ENCODE results near the gene SLC9A3.

SLC9A3 gene

GRCh38 chr5:442335-443238 is 81.7 kb downstream of the SLC9A3 start, which contains the start of gene EXOC3:
Gene EXOC3 (plus strand): TSS chr5:443176. CDS start chr5:446206, 3,030 bp downstream.
- peak within 1 kb of the TSS; percentile 16 for H3K18ac ChIP-seq (ENCODE audit: low read length)
- H3K56ac ChIP-seq (ENCODE audit: low read length): peak within 1 kb of the TSS; percentile 96
- H3K79me2 ChIP-seq (ENCODE audit: control insufficient read depth, insufficient read depth, low read length): peaks cover 5% of the 10 kb centered on the region
- H4K5ac ChIP-seq (ENCODE audit: low read length): no peak within 1 kb of the TSS
- peak within 1 kb of the TSS; percentile 97 for H3K4me2 ChIP-seq (ENCODE audit: low read length)
- H2BK5ac ChIP-seq (ENCODE audit: low read length): no peak within 1 kb of the TSS
- no peaks in the 10 kb centered on the region for H3K27me3 ChIP-seq (ENCODE audit: insufficient read depth, low read length, poor library complexity)
- peak within 1 kb of the TSS; percentile 88 for H3K4me3 ChIP-seq (ENCODE audit: low read length)
- peaks cover 7% of the 10 kb centered on the region for H3K79me1 ChIP-seq (ENCODE audit: low read length)
- WGBS (ENCODE audit: extremely low coverage, insufficient coverage, low lambda C conversion rate): no CpG with 5 or more reads among the region's 73 CpGs
- no peak within 1 kb of the TSS for H2AK5ac ChIP-seq (ENCODE audit: low read length)
- no peak within 1 kb of the TSS for H3K4ac ChIP-seq (ENCODE audit: low read depth, low read length)
- H3K23ac ChIP-seq (ENCODE audit: low read length): peak within 1 kb of the TSS; percentile 50
- no peak within 1 kb of the TSS for H2BK120ac ChIP-seq (ENCODE audit: low read depth, low read length)
- peak within 1 kb of the TSS; percentile 89 for H3K9ac ChIP-seq (ENCODE audit: low read length)
- H3K27ac ChIP-seq (ENCODE audit: low read depth, low read length): no peak within 1 kb of the TSS
- peak within 1 kb of the TSS; percentile 16 for H4K8ac ChIP-seq (ENCODE audit: low read depth, low read length)
- DNase-seq: peak; percentile 74
- H3K36me3 ChIP-seq (ENCODE audit: control insufficient read depth, insufficient read depth, low read length): no peaks in the 10 kb centered on the region
- peaks cover 2% of the 10 kb centered on the region for H3K4me1 ChIP-seq (ENCODE audit: control insufficient read depth, low read depth, low read length)
- H2BK15ac ChIP-seq (replicated peaks; ENCODE audit: low read depth): no peak within 1 kb of the TSS

- peaks cover 5% of the 10 kb centered on the region for H3K79me2 ChIP-seq (ENCODE audit: control insufficient read depth, insufficient read depth, low read length)
- WGBS (ENCODE audit: extremely low coverage, insufficient coverage, low lambda C conversion rate): no CpG with 5 or more reads among the region's 5 CpGs
- H3K4ac ChIP-seq (ENCODE audit: low read depth, low read length): no peak overlapping the region
- no peak overlapping the region for H2BK120ac ChIP-seq (ENCODE audit: low read depth, low read length)
- H2BK15ac ChIP-seq (replicated peaks; ENCODE audit: low read depth): no peak overlapping the region
- H3K18ac ChIP-seq (ENCODE audit: low read length): no peak overlapping the region
- peaks cover 7% of the 10 kb centered on the region for H3K79me1 ChIP-seq (ENCODE audit: low read length)
- peaks cover 2% of the 10 kb centered on the region for H3K4me1 ChIP-seq (ENCODE audit: control insufficient read depth, low read depth, low read length)
- no peak overlapping the region for H2BK5ac ChIP-seq (ENCODE audit: low read length)
- H3K23ac ChIP-seq (ENCODE audit: low read length): peak overlapping the region; percentile 50
- H4K8ac ChIP-seq (ENCODE audit: low read depth, low read length): peak overlapping the region; percentile 16
- H3K27me3 ChIP-seq (ENCODE audit: insufficient read depth, low read length, poor library complexity): no peaks in the 10 kb centered on the region
- H3K4me3 ChIP-seq (ENCODE audit: low read length): no peak overlapping the region
- DNase-seq: no peak
- H3K56ac ChIP-seq (ENCODE audit: low read length): peak overlapping the region; percentile 96
- peak overlapping the region; percentile 97 for H3K4me2 ChIP-seq (ENCODE audit: low read length)
- no peak overlapping the region for H2AK5ac ChIP-seq (ENCODE audit: low read length)
- peak overlapping the region; percentile 89 for H3K9ac ChIP-seq (ENCODE audit: low read length)
- no peaks in the 10 kb centered on the region for H3K36me3 ChIP-seq (ENCODE audit: control insufficient read depth, insufficient read depth, low read length)
- H3K27ac ChIP-seq (ENCODE audit: low read depth, low read length): no peak overlapping the region
- H4K5ac ChIP-seq (ENCODE audit: low read length): no peak overlapping the region
These were observed 82.3 kb downstream of the SLC9A3 start for GRCh38 chr5:441996-442334.

GRCh38 chr5:440401-441201 is 83.6 kb downstream of the SLC9A3 start:
- Histone ChIP-seq H3K79me2 (ENCODE audit: control insufficient read depth, insufficient read depth, low read length) (peaks cover 5% of the 10 kb centered on the region), H3K4me3 (ENCODE audit: low read length) (no peak overlapping the region), H3K4me2 (ENCODE audit: low read length) (no peak overlapping the region), H3K56ac (ENCODE audit: low read length) (no peak overlapping the region), H2BK15ac (replicated peaks; ENCODE audit: low read depth) (no peak overlapping the region), H3K23ac (ENCODE audit: low read length) (no peak overlapping the region), H3K4ac (ENCODE audit: low read depth, low read length) (no peak overlapping the region), H2BK5ac (ENCODE audit: low read length) (no peak overlapping the region), H3K4me1 (ENCODE audit: control insufficient read depth, low read depth, low read length) (peaks cover 2% of the 10 kb centered on the region), H4K8ac (ENCODE audit: low read depth, low read length) (no peak overlapping the region), H3K27ac (ENCODE audit: low read depth, low read length) (no peak overlapping the region), H2AK5ac (ENCODE audit: low read length) (no peak overlapping the region), H3K9ac (ENCODE audit: low read length) (no peak overlapping the region), H3K18ac (ENCODE audit: low read length) (no peak overlapping the region), H2BK120ac (ENCODE audit: low read depth, low read length) (no peak overlapping the region), H3K36me3 (ENCODE audit: control insufficient read depth, insufficient read depth, low read length) (no peaks in the 10 kb centered on the region), H3K79me1 (ENCODE audit: low read length) (peaks cover 7% of the 10 kb centered on the region), H4K5ac (ENCODE audit: low read length) (no peak overlapping the region), H3K27me3 (ENCODE audit: insufficient read depth, low read length, poor library complexity) (no peaks in the 10 kb centered on the region)
- no CpG with 5 or more reads among the region's 18 CpGs for whole genome bisulfite sequencing (ENCODE audit: extremely low coverage, insufficient coverage, low lambda C conversion rate)
- DNase-seq: no peak

- no peak overlapping the region for H3K4ac ChIP-seq (ENCODE audit: low read depth, low read length)
These were observed 84.6 kb downstream of the SLC9A3 start for GRCh38 chr5:439636-440035.

GRCh38 chr5:439181-439580 is 85.1 kb downstream of the SLC9A3 start:
- H3K4me3 ChIP-seq (ENCODE audit: low read length): no peak overlapping the region
- H4K5ac ChIP-seq (ENCODE audit: low read length): no peak overlapping the region
- no peaks in the 10 kb centered on the region for H3K36me3 ChIP-seq (ENCODE audit: control insufficient read depth, insufficient read depth, low read length)
- H3K23ac ChIP-seq (ENCODE audit: low read length): no peak overlapping the region
- no peaks in the 10 kb centered on the region for H3K27me3 ChIP-seq (ENCODE audit: insufficient read depth, low read length, poor library complexity)
- no peak overlapping the region for H2BK15ac ChIP-seq (replicated peaks; ENCODE audit: low read depth)
- no peak overlapping the region for H2BK120ac ChIP-seq (ENCODE audit: low read depth, low read length)
- peaks cover 2% of the 10 kb centered on the region for H3K4me1 ChIP-seq (ENCODE audit: control insufficient read depth, low read depth, low read length)
- H3K79me2 ChIP-seq (ENCODE audit: control insufficient read depth, insufficient read depth, low read length): peaks cover 5% of the 10 kb centered on the region
- no peak overlapping the region for H3K4ac ChIP-seq (ENCODE audit: low read depth, low read length)
- no peak overlapping the region for H2AK5ac ChIP-seq (ENCODE audit: low read length)
- no peak overlapping the region for H3K4me2 ChIP-seq (ENCODE audit: low read length)
- no peak overlapping the region for H3K9ac ChIP-seq (ENCODE audit: low read length)
- no peak overlapping the region for H3K56ac ChIP-seq (ENCODE audit: low read length)
- H2BK5ac ChIP-seq (ENCODE audit: low read length): no peak overlapping the region
- H3K27ac ChIP-seq (ENCODE audit: low read depth, low read length): no peak overlapping the region
- peaks cover 7% of the 10 kb centered on the region for H3K79me1 ChIP-seq (ENCODE audit: low read length)
- no peak for DNase-seq
- no peak overlapping the region for H3K18ac ChIP-seq (ENCODE audit: low read length)
- no peak overlapping the region for H4K8ac ChIP-seq (ENCODE audit: low read depth, low read length)
- WGBS (ENCODE audit: extremely low coverage, insufficient coverage, low lambda C conversion rate): no CpG with 5 or more reads among the region's 8 CpGs

More at GRCh38 chr5:439636-440035, 84.6 kb downstream of the SLC9A3 start:
- Histone ChIP-seq H3K23ac (ENCODE audit: low read length) (no peak overlapping the region), H3K4me3 (ENCODE audit: low read length) (no peak overlapping the region), H3K27me3 (ENCODE audit: insufficient read depth, low read length, poor library complexity) (no peaks in the 10 kb centered on the region), H2BK15ac (replicated peaks; ENCODE audit: low read depth) (no peak overlapping the region), H4K8ac (ENCODE audit: low read depth, low read length) (no peak overlapping the region), H2BK120ac (ENCODE audit: low read depth, low read length) (no peak overlapping the region), H3K18ac (ENCODE audit: low read length) (no peak overlapping the region), H3K56ac (ENCODE audit: low read length) (no peak overlapping the region), H3K79me2 (ENCODE audit: control insufficient read depth, insufficient read depth, low read length) (peaks cover 5% of the 10 kb centered on the region), H3K4me1 (ENCODE audit: control insufficient read depth, low read depth, low read length) (peaks cover 2% of the 10 kb centered on the region), H3K27ac (ENCODE audit: low read depth, low read length) (no peak overlapping the region), H3K4me2 (ENCODE audit: low read length) (no peak overlapping the region), H2BK5ac (ENCODE audit: low read length) (no peak overlapping the region), H3K9ac (ENCODE audit: low read length) (no peak overlapping the region), H3K36me3 (ENCODE audit: control insufficient read depth, insufficient read depth, low read length) (no peaks in the 10 kb centered on the region), H4K5ac (ENCODE audit: low read length) (no peak overlapping the region), H2AK5ac (ENCODE audit: low read length) (no peak overlapping the region), H3K79me1 (ENCODE audit: low read length) (peaks cover 7% of the 10 kb centered on the region)
- no peak for DNase-seq
- WGBS (ENCODE audit: extremely low coverage, insufficient coverage, low lambda C conversion rate): no CpG with 5 or more reads among the region's 14 CpGs
